HG02610 (cell line): ENCODE results near the gene WSB2.

ENCODE experiments used
- ATAC-seq: cut with Tn5 transposase; IDR thresholded peaks from one replicate; pipeline ENCODE4 v1.9.1; 2021; ENCODE audit warnings: mild to moderate bottlenecking, moderate library complexity; ENCODE audit not compliant: unreplicated experiment

Gene WSB2

GRCh38 chr12:117994551-117995438 is 66.2 kb downstream of the WSB2 start:
- no peak for ATAC-seq

GRCh38 chr12:117986705-117987469 is 74.1 kb downstream of the WSB2 start:
- no peak for ATAC-seq

GRCh38 chr12:117985182-117985581 is 75.8 kb downstream of the WSB2 start:
- no peak for ATAC-seq
